22Rv1 (cell line): ENCODE results near the gene TNIP1.

ENCODE experiments used
- ZFX ChIP-seq: fragments of 450-650 bp; IDR thresholded peaks from 2 replicates; pipeline ENCODE4 v1.6.1; 2017; ENCODE audit warnings: antibody characterized with exemption, borderline replicate concordance
- TF ChIP-seq, protein P1 (sequence below): fragments of 450-650 bp; IDR thresholded peaks from 2 replicates; pipeline ENCODE4 v1.5.1; 2017; ENCODE audit warnings: mild to moderate bottlenecking

- TF ChIP-seq, protein P1, sequence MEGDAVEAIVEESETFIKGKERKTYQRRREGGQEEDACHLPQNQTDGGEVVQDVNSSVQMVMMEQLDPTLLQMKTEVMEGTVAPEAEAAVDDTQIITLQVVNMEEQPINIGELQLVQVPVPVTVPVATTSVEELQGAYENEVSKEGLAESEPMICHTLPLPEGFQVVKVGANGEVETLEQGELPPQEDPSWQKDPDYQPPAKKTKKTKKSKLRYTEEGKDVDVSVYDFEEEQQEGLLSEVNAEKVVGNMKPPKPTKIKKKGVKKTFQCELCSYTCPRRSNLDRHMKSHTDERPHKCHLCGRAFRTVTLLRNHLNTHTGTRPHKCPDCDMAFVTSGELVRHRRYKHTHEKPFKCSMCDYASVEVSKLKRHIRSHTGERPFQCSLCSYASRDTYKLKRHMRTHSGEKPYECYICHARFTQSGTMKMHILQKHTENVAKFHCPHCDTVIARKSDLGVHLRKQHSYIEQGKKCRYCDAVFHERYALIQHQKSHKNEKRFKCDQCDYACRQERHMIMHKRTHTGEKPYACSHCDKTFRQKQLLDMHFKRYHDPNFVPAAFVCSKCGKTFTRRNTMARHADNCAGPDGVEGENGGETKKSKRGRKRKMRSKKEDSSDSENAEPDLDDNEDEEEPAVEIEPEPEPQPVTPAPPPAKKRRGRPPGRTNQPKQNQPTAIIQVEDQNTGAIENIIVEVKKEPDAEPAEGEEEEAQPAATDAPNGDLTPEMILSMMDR = no peak
- TF ChIP-seq ZFX = no peak
Observed at GRCh38 chr5:151024440-151025249, 56.2 kb downstream of the TNIP1 start.
